Fibroblast of villous mesenchyme (primary cell): ENCODE data around the gene ITPK1. TPM values are rescaled to one million over a fixed set of nuclear protein-coding genes. Genes with fewer than 3 reads are reported as not detected.

Experiments
- DNase-seq: peaks from one replicate; pipeline ENCODE4 v3.0.0-alpha.2; 2010; ENCODE audit warnings: low read depth
- H3K4me3 ChIP-seq: 2 replicates; pipeline ENCODE4 v1.5.1; 2011; ENCODE audit warnings: low read depth, mild to moderate bottlenecking, low read length
- CTCF ChIP-seq: IDR thresholded peaks from 2 replicates; pipeline ENCODE4 v1.5.1; 2012; ENCODE audit warnings: low read depth, mild to moderate bottlenecking, low read length; ENCODE audit not compliant: insufficient read depth
- total RNA-seq: library from RNA; depleted of rRNA; stranded (reverse); fragments of >200 nt; gene quantifications from 2 replicates; pipeline ENCODE4 v1.2.3, GENCODE V29; 2012

Gene ITPK1
- total RNA-seq, 1 donor = 15.5 TPM

- no peak for TF ChIP-seq CTCF
- H3K4me3 ChIP-seq = no peak overlapping the region
- DNase-seq = no peak
Observed at GRCh38 chr14:93039649-93040315, 75.9 kb downstream of the ITPK1 start.

- no peak for DNase-seq
- TF ChIP-seq CTCF = no peak
- H3K4me3 ChIP-seq = no peak overlapping the region
Observed at GRCh38 chr14:93037351-93037750, 78.4 kb downstream of the ITPK1 start.

GRCh38 chr14:93036652-93037345, 78.9 kb downstream of the ITPK1 start:
- no peak for TF ChIP-seq CTCF
- DNase-seq = peak; percentile 32
- no peak overlapping the region for H3K4me3 ChIP-seq

GRCh38 chr14:93035917-93036651, 79.6 kb downstream of the ITPK1 start:
- TF ChIP-seq CTCF = no peak
- peak; percentile 41 for DNase-seq
- H3K4me3 ChIP-seq = no peak overlapping the region

GRCh38 chr14:93035585-93035916, 80.2 kb downstream of the ITPK1 start:
- H3K4me3 ChIP-seq = no peak overlapping the region
- no peak for TF ChIP-seq CTCF
- no peak for DNase-seq

- H3K4me3 ChIP-seq = no peak overlapping the region
- no peak for DNase-seq
- no peak for TF ChIP-seq CTCF
Observed at GRCh38 chr14:93034671-93034994, 81.1 kb downstream of the ITPK1 start.
